ENCODE measurements around the gene HNRNPA2B1. TPM values are rescaled to one million over a fixed set of nuclear protein-coding genes. Genes with fewer than 3 reads are reported as not detected.

Gene HNRNPA2B1
- total and polyA plus RNA-seq, 2 experiments from 2014 or later, result 450 to 880 TPM

DNA sequence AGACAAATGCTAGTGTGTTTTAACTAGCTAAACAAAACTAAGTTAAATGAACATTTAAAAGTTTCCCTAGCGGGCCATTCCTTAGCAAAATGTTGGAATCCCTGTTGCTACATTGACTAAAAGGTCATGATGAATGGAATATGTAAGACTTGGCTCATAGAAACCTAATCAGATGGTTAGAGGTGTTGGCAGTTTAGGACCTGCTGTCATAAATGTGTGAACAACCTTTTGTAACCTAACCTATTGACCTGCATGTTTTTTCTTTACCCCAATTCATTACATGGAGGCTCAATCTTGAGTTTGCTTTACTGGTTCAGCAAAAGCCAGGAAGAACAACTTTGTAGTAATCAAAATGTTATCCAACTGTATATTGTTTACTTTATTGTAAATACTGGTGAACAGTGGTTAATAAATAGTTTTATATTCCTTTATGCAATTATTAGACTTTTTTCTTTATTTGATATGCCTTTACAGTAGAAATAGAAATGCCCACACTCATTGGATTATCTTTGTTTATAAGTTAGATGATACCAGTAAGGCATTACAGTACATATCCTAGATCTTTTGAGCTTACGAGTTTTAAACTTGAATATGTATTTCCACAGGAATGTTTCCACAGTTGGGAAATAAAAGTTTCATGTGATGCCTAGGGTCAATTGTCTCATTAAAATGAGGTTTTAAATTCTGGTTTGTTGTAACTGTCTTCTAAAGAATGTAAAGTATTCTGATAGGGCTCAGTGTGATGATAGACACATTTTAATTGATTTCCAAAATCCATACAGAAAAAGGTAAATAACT is 12.6 kb upstream of the HNRNPA2B1 start:
- Histone ChIP-seq H3K4me1 (ENCODE audit: low read depth) (no peaks in the 10 kb centered on the region), H3K27ac (no peak overlapping the region), H3K9me3 (ENCODE audit: low read depth) (no peaks in the 10 kb centered on the region), H3K36me3 (peaks cover 41% of the 10 kb centered on the region), H3K27me3 (no peaks in the 10 kb centered on the region), H3K4me3 (no peak overlapping the region)
- no peak for DNase-seq (ENCODE audit: low read depth in 1 of 2, low spot score in 1 of 2)
- TF ChIP-seq, protein P1, sequence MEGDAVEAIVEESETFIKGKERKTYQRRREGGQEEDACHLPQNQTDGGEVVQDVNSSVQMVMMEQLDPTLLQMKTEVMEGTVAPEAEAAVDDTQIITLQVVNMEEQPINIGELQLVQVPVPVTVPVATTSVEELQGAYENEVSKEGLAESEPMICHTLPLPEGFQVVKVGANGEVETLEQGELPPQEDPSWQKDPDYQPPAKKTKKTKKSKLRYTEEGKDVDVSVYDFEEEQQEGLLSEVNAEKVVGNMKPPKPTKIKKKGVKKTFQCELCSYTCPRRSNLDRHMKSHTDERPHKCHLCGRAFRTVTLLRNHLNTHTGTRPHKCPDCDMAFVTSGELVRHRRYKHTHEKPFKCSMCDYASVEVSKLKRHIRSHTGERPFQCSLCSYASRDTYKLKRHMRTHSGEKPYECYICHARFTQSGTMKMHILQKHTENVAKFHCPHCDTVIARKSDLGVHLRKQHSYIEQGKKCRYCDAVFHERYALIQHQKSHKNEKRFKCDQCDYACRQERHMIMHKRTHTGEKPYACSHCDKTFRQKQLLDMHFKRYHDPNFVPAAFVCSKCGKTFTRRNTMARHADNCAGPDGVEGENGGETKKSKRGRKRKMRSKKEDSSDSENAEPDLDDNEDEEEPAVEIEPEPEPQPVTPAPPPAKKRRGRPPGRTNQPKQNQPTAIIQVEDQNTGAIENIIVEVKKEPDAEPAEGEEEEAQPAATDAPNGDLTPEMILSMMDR (IDR thresholded peaks at IDR 0.05; ENCODE audit: low read depth, low read length), result no peak

DNA sequence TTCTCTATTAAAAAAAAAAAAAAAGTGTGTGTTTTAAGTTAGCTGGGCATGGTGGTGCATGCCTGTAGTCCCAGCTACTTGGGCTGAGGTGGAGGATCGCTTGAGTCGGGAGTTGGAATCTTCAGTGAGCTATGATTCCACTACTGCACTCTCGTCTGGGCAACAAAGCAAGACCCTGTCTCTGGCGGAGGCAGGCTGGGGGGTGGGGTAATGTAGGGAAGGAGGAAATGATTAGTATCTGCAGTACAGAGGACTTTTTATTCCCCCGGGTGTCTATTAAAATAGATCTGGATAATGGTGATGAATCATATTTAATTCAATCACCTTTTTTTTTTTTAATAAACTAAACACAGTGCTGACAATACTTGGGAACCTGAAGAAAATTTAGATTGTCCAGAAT is 7.5 kb upstream of the HNRNPA2B1 start:
- H3K27ac ChIP-seq, result no peak overlapping the region
- H3K27me3 ChIP-seq, result no peaks in the 10 kb centered on the region
- peaks cover 18% of the 10 kb centered on the region for H3K4me1 ChIP-seq (ENCODE audit: low read depth)
- no peak for DNase-seq (ENCODE audit: low read depth in 1 of 2, low spot score in 1 of 2)
- no peaks in the 10 kb centered on the region for H3K9me3 ChIP-seq (ENCODE audit: low read depth)
- peaks cover 57% of the 10 kb centered on the region for H3K36me3 ChIP-seq
- TF ChIP-seq, protein P1 (IDR thresholded peaks at IDR 0.05; ENCODE audit: low read depth, low read length), result no peak
- H3K4me3 ChIP-seq, result no peak overlapping the region

DNA sequence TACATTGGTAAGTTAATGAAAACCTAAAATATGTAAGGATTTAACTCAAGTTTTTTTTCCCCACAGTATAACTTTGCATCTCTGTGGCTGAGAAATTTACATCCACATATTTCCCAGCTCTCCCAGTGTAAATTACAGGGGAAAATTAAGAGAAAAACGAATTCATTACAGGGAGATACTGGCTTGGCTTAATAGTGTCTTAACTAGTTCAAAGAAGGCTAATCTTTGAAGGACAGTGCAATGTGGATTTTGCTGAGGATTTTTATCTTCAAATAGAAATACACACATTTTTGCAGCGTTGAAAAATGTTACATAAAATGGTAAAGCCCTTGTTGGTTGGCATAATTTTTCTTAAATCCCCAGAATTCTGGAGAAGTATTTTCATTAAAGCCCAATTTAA is 2.5 kb upstream of the HNRNPA2B1 start:
- DNase-seq (ENCODE audit: low read depth in 1 of 2, low spot score in 1 of 2), result no peak
- peak overlapping the region; percentile 98 for H3K27ac ChIP-seq
- H3K36me3 ChIP-seq, result peaks cover 15% of the 10 kb centered on the region
- peaks cover 20% of the 10 kb centered on the region for H3K4me1 ChIP-seq (ENCODE audit: low read depth)
- TF ChIP-seq, protein P1 (IDR thresholded peaks at IDR 0.05; ENCODE audit: low read depth, low read length), result no peak
- H3K4me3 ChIP-seq, result peak overlapping the region; percentile 96
- no peaks in the 10 kb centered on the region for H3K9me3 ChIP-seq (ENCODE audit: low read depth)
- H3K27me3 ChIP-seq, result no peaks in the 10 kb centered on the region

DNA sequence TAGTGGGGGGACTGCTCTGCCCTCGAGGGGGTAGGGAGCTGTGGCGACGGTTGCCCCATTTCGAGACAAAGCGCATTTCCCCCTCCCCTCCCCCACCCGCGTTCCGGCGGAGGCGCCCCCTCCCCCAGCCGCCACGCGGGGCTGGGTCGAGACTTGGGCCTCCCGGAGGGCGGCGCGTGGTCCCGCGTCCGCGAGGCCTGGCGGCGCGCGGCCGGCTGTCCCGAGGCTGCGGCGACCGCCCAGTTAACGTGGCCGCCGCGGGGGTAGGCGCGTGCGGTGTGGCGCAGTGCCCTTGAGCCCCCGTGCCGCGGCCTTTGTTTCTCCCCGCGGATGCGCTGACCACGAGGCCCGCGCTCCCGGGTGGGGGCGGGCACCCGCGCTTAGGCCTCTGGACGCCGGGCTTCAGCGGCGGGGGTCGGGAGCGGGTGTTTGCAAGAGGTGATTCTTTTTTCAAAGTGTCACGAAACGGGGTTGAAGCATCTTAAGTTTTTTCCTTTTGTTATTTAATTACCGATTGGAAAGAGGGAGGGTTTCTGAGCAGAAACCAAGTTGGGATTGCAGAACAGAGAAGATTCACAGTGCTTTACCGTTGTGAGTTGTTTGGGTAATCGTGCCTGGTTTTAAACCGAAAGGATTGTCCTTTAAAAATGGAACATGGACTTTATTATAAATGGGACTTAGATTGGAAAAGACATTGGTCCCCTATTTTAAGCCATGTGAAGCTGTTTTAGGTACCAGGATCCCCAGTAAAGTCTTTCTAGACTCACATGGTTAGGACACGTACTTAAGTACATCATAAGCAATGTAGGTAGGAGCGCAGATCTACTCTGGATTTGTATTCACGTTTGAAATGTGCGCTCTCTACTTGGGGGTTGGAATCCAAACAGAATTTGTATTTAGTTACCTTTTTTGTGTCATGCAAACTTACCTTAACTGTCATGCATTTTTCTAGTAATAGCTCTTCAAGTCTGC is 1.8 kb upstream of the HNRNPA2B1 start:
- TF ChIP-seq, protein P1 (IDR thresholded peaks at IDR 0.05; ENCODE audit: low read depth, low read length), result no peak
- peak overlapping the region; percentile 96 for H3K4me3 ChIP-seq
- peaks cover 27% of the 10 kb centered on the region for H3K4me1 ChIP-seq (ENCODE audit: low read depth)
- H3K27me3 ChIP-seq, result no peaks in the 10 kb centered on the region
- H3K9me3 ChIP-seq (ENCODE audit: low read depth), result no peaks in the 10 kb centered on the region
- H3K27ac ChIP-seq, result peak overlapping the region; percentile 98
- peak in 1 of 2 donors; percentile 66 for DNase-seq (ENCODE audit: low read depth in 1 of 2, low spot score in 1 of 2)
- peaks cover 12% of the 10 kb centered on the region for H3K36me3 ChIP-seq

DNA sequence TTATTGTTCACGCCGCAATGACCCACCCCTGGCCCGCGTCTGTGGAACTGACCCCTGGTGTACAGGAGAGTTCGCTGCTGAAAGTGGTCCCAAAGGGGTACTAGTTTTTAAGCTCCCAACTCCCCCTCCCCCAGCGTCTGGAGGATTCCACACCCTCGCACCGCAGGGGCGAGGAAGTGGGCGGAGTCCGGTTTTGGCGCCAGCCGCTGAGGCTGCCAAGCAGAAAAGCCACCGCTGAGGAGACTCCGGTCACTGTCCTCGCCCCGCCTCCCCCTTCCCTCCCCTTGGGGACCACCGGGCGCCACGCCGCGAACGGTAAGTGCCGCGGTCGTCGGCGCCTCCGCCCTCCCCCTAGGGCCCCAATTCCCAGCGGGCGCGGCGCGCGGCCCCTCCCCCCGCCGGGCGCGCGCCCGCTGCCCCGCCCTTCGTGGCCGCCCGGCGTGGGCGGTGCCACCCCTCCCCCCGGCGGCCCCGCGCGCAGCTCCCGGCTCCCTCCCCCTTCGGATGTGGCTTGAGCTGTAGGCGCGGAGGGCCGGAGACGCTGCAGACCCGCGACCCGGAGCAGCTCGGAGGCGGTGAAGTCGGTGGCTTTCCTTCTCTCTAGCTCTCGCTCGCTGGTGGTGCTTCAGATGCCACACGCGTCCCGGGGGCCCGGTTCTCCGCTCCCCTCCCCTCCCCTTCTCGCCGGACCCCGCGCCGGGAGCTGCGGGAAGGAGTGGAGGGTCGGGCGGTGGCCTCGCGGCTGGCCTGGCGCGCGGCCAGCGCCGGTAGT is 887 bp upstream of the HNRNPA2B1 start, which contains the start of gene CBX3:
TSS of gene CBX3 (plus strand) at position 499 of the 772 bp plus-strand sequence. CDS start 1,254 bp downstream, outside the sequence.
- no peaks in the 10 kb centered on the region for H3K9me3 ChIP-seq (ENCODE audit: low read depth)
- TF ChIP-seq, protein P1 (IDR thresholded peaks at IDR 0.05; ENCODE audit: low read depth, low read length), result no peak
- H3K27me3 ChIP-seq, result no peaks in the 10 kb centered on the region
- H3K36me3 ChIP-seq, result peaks cover 13% of the 10 kb centered on the region
- H3K4me3 ChIP-seq, result peak within 1 kb of the TSS; percentile 96
- H3K4me1 ChIP-seq (ENCODE audit: low read depth), result peaks cover 30% of the 10 kb centered on the region
- H3K27ac ChIP-seq, result peak within 1 kb of the TSS; percentile 99
- DNase-seq (ENCODE audit: low read depth in 1 of 2, low spot score in 1 of 2), result peak; percentile 86 to 95
